Activated CD4-positive, CD25-positive, alpha-beta regulatory T cell treated with anti-CD3 and anti-CD28 coated beads, Interleukin-2, amount 50 U/mL, for 72 hours (primary cell): ENCODE results near the gene RAB11A.
A peak's percentile ranks its signal among the peaks of the same experiment; 100 is the strongest.
"Not testable (repeated sequence)": the region's sequence is repeated elsewhere in the genome, so short reads cannot be mapped to it uniquely, and the experiment has no call there.

Source experiments
- DNase-seq: peaks from one replicate; pipeline ENCODE4 v3.0.0; 2021

RAB11A gene

GRCh38 chr15:65845826-65846519 is 23.3 kb upstream of the RAB11A start:
- DNase-seq: no peak

- no peak for DNase-seq
These were observed 21.3 kb upstream of the RAB11A start for GRCh38 chr15:65847989-65848388.

GRCh38 chr15:65851981-65852380 is 17.3 kb upstream of the RAB11A start:
- no peak for DNase-seq

- DNase-seq: peak; percentile 76
These were observed 12.4 kb upstream of the RAB11A start for GRCh38 chr15:65856821-65857455.

GRCh38 chr15:65857718-65858402 is 11.4 kb upstream of the RAB11A start:
- no peak for DNase-seq

- DNase-seq: peak; percentile 41
These were observed 6.6 kb upstream of the RAB11A start for GRCh38 chr15:65862682-65863081.

GRCh38 chr15:65863106-65863505 is 6.2 kb upstream of the RAB11A start:
- DNase-seq: no peak

GRCh38 chr15:65867244-65867643 is 2.0 kb upstream of the RAB11A start:
- DNase-seq: no peak

- DNase-seq: not testable (repeated sequence)
These were observed 1.4 kb upstream of the RAB11A start for GRCh38 chr15:65867933-65868332.

GRCh38 chr15:65868546-65869125 is 655 bp upstream of the RAB11A start:
- DNase-seq: no peak

- DNase-seq: no peak
These were observed 922 bp downstream of the RAB11A start for GRCh38 chr15:65869954-65870871.

GRCh38 chr15:65870889-65871533 is 1.7 kb downstream of the RAB11A start:
- DNase-seq: no peak

GRCh38 chr15:65871886-65872285 is 2.6 kb downstream of the RAB11A start:
- DNase-seq: not testable (repeated sequence)

GRCh38 chr15:65872596-65872995 is 3.3 kb downstream of the RAB11A start:
- DNase-seq: not testable (repeated sequence)

- no peak for DNase-seq
These were observed 4.0 kb downstream of the RAB11A start for GRCh38 chr15:65873256-65873655.

- no peak for DNase-seq
These were observed 6.2 kb downstream of the RAB11A start for GRCh38 chr15:65875458-65875857.

- DNase-seq: no peak
These were observed 8.5 kb downstream of the RAB11A start for GRCh38 chr15:65877749-65878148.

- no peak for DNase-seq
These were observed 12.6 kb downstream of the RAB11A start for GRCh38 chr15:65881766-65882434.

GRCh38 chr15:65883571-65883970 is 14.3 kb downstream of the RAB11A start:
- no peak for DNase-seq

- no peak for DNase-seq
These were observed 15.2 kb downstream of the RAB11A start for GRCh38 chr15:65884511-65884910.

- DNase-seq: no peak
These were observed 16.5 kb downstream of the RAB11A start for GRCh38 chr15:65885668-65886218.
